ENCODE measurements around the gene PSMB5.

PSMB5 gene

DNA sequence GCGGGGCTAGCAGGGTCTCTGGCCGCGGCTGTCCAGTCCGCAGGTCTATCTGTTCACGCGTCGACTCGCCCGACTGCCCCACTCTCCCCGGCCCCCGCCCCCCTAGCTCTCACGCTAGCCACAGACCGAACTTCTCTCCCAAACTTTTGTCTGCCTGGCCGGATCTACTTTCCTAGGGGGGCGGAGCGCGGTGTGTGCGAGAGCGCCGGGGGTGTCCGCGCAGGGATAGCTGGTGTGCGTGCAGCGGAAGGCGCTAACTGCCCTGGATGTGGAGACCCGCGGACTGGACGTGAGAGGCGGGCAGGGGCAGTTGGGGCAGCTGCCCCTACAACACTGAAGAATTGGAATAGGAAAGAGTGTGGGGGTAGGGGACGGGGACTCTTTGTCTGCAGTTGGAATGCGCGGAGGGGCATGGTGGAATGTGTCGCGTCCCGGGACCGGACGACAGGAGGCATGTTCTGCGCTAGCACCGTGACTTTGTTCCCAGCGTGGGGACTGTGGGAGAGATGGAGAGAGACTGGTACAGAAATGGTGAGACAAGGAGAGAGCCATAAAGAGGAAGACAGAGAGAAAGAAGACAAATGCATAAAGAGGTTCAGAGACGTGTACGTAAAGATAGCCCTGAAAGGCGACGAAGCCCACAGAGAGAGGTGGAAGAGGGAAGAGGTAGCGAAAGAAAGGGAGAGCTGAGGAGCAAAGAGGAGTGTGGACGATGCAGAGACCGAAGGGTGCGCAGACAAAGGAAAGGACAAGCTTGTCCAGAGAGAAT is 52.0 kb downstream of the PSMB5 start, which contains the start of gene AJUBA:
TSS of gene AJUBA (minus strand) at position 75 of the 769 bp plus-strand sequence. CDS start 285 bp downstream, outside the sequence.
- H3K79me1 ChIP-seq (ENCODE audit: low read length): peaks cover 38% of the 10 kb centered on the region
- H3K9ac ChIP-seq (ENCODE audit: low read length): peak within 1 kb of the TSS; percentile 98
- H4K91ac ChIP-seq (ENCODE audit: low read depth, low read length): peak within 1 kb of the TSS; percentile 96
- H3K18ac ChIP-seq (ENCODE audit: low read length): peak within 1 kb of the TSS; percentile 85
- no peaks in the 10 kb centered on the region for H3K27me3 ChIP-seq (ENCODE audit: insufficient read depth, low read length)
- peak within 1 kb of the TSS; percentile 97 for H2BK120ac ChIP-seq (ENCODE audit: insufficient read depth, low read length, poor library complexity)
- peak within 1 kb of the TSS; percentile 74 for H2AFZ ChIP-seq (ENCODE audit: insufficient read depth, low read length, poor library complexity)
- H2AK5ac ChIP-seq (ENCODE audit: low read length): peak within 1 kb of the TSS; percentile 89
- H3K4me3 ChIP-seq (ENCODE audit: low read depth, low read length): peak within 1 kb of the TSS; percentile 93
- peak within 1 kb of the TSS; percentile 90 for H3K23ac ChIP-seq (ENCODE audit: low read length)
- peak within 1 kb of the TSS; percentile 51 for H2BK12ac ChIP-seq (ENCODE audit: low read length)
- no CpG with 5 or more reads among the region's 48 CpGs for WGBS (ENCODE audit: extremely low coverage, insufficient coverage, insufficient read length)
- DNase-seq: peak; percentile 81 to 92
- peak within 1 kb of the TSS; percentile 93 for H3K4me2 ChIP-seq (ENCODE audit: low read length)
- H3K9me3 ChIP-seq (ENCODE audit: insufficient read depth, low read depth, low read length): no peaks in the 10 kb centered on the region
- peaks cover 9 to 11% of the 10 kb centered on the region in 2 experiments for H3K36me3 ChIP-seq (ENCODE audit: control insufficient read depth in 1 of 2, insufficient read depth in 2 of 2, low read length in 2 of 2)
- H3K14ac ChIP-seq (ENCODE audit: low read length): peak within 1 kb of the TSS; percentile 96
- H4K12ac ChIP-seq (ENCODE audit: low read depth, low read length): peak within 1 kb of the TSS; percentile 78
- H3K79me2 ChIP-seq (ENCODE audit: control insufficient read depth, insufficient read depth, low read length, poor library complexity): peaks cover 34% of the 10 kb centered on the region
- peak within 1 kb of the TSS; percentile 98 for H3K4ac ChIP-seq (ENCODE audit: low read depth, low read length)
- peak within 1 kb of the TSS; percentile 78 for H4K8ac ChIP-seq (ENCODE audit: low read depth, low read length)
- peak within 1 kb of the TSS; percentile 86 for H3K27ac ChIP-seq (ENCODE audit: low read depth, low read length)
- peaks cover 20 to 23% of the 10 kb centered on the region in 2 experiments for H3K4me1 ChIP-seq (ENCODE audit: control insufficient read depth in 1 of 2, insufficient read depth in 2 of 2, low read length in 2 of 2)
- peak within 1 kb of the TSS; percentile 92 for H2BK5ac ChIP-seq (ENCODE audit: low read depth, low read length, poor library complexity)

DNA sequence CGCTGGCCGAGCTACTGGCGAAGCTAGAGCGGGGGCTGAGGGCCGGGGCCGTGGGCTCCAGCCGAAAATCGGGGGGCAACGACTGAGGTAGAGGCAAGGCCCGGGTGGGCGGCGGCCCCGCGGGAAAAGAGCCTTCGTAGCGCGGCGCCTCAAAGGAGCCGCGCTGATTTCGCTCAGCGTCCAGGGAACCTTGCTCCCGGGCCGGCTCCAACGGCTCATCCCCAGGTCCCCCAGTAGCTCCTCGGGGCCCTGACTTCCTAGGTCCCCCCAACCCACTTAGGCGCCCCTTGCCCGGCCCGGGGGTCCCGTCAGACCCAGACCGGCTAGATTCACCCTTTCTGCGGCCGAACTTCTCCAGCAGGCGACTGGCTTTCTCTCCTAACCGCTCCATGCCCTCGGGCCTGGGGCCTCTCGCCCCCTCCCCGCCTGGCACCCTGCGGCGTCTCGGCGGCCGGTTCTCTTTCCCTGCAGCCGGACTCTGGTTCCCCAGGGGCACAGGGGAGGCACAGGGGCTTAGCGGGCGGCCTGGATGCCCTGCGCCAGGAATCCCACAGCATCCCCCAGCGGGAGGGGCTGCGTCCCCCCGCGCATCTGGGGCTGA is 52.7 kb downstream of the PSMB5 start:
- Histone ChIP-seq H2BK12ac (ENCODE audit: low read length) (peak overlapping the region; percentile 38), H3K18ac (ENCODE audit: low read length) (peak overlapping the region; percentile 83), H3K4me2 (ENCODE audit: low read length) (peak overlapping the region; percentile 84), H4K12ac (ENCODE audit: low read depth, low read length) (peak overlapping the region; percentile 68), H2BK5ac (ENCODE audit: low read depth, low read length, poor library complexity) (peak overlapping the region; percentile 87), H3K4ac (ENCODE audit: low read depth, low read length) (peak overlapping the region; percentile 98), H3K27me3 (ENCODE audit: insufficient read depth, low read length) (no peaks in the 10 kb centered on the region), H3K9ac (ENCODE audit: low read length) (peak overlapping the region; percentile 98), H3K9me3 (ENCODE audit: insufficient read depth, low read depth, low read length) (no peaks in the 10 kb centered on the region), H3K36me3 (ENCODE audit: control insufficient read depth in 1 of 2, insufficient read depth in 2 of 2, low read length in 2 of 2) (peaks cover 7 to 12% of the 10 kb centered on the region in 2 experiments), H3K4me3 (ENCODE audit: low read depth, low read length) (peak overlapping the region; percentile 93), H2BK120ac (ENCODE audit: insufficient read depth, low read length, poor library complexity) (peak overlapping the region; percentile 97), H3K23ac (ENCODE audit: low read length) (no peak overlapping the region), H3K79me2 (ENCODE audit: control insufficient read depth, insufficient read depth, low read length, poor library complexity) (peaks cover 37% of the 10 kb centered on the region), H2AK5ac (ENCODE audit: low read length) (peak overlapping the region; percentile 89), H3K27ac (ENCODE audit: low read depth, low read length) (peak overlapping the region; percentile 86), H4K91ac (ENCODE audit: low read depth, low read length) (peak overlapping the region; percentile 96), H3K14ac (ENCODE audit: low read length) (peak overlapping the region; percentile 96), H3K79me1 (ENCODE audit: low read length) (peaks cover 43% of the 10 kb centered on the region), H4K8ac (ENCODE audit: low read depth, low read length) (peak overlapping the region; percentile 76), H2AFZ (ENCODE audit: insufficient read depth, low read length, poor library complexity) (peak overlapping the region; percentile 69), H3K4me1 (ENCODE audit: control insufficient read depth in 1 of 2, insufficient read depth in 2 of 2, low read length in 2 of 2) (peaks cover 25 to 26% of the 10 kb centered on the region in 2 experiments)
- DNase-seq: peak in 1 of 2 donors; percentile 42
- WGBS (ENCODE audit: extremely low coverage, insufficient coverage, insufficient read length): no CpG with 5 or more reads among the region's 51 CpGs

DNA sequence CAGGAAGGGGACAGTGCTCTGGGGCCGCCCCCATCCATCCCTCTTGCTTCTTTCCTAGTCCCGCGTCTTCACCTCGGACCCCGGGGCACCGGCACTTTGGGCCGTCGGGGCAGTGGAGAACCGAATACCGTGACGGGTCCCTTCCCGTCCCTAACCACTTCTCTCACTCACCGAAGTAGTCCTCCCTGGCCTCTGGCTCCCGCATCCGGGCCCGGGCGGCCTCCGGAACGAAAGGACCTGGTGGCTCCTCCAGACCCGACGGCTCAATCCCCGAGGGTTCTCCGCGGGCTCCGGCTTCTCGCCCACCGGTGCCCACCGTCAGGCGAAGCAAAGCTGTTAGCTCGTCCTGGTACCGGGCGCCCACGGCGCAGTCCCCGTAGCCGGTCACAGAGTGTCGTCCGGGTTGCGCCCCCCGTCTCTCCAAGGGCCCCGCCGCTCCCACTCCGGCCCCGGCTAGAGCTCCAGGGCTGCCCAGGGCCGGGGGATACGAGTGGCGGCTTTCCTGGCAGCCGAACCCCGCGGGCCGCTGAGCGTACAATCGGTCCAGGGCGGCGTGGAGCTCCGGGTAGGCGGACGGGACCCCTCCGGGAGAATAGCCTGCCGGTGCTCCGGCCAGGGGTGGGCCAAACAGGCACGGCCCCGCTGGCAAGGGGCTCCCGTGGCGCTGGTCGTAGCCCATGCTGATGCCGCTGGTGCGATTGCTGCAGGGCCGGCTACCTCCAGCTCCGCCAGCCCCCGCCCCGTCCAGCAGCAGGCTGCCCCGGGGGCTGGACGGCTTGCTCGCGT is 53.4 kb downstream of the PSMB5 start:
- peaks cover 43% of the 10 kb centered on the region for H3K79me1 ChIP-seq (ENCODE audit: low read length)
- no CpG with 5 or more reads among the region's 76 CpGs for WGBS (ENCODE audit: extremely low coverage, insufficient coverage, insufficient read length)
- peak overlapping the region; percentile 89 for H2AK5ac ChIP-seq (ENCODE audit: low read length)
- H4K12ac ChIP-seq (ENCODE audit: low read depth, low read length): peak overlapping the region; percentile 68
- H3K23ac ChIP-seq (ENCODE audit: low read length): no peak overlapping the region
- peaks cover 37% of the 10 kb centered on the region for H3K79me2 ChIP-seq (ENCODE audit: control insufficient read depth, insufficient read depth, low read length, poor library complexity)
- H3K14ac ChIP-seq (ENCODE audit: low read length): peak overlapping the region; percentile 96
- peaks cover 7 to 17% of the 10 kb centered on the region in 2 experiments for H3K36me3 ChIP-seq (ENCODE audit: control insufficient read depth in 1 of 2, insufficient read depth in 2 of 2, low read length in 2 of 2)
- peak overlapping the region; percentile 96 for H4K91ac ChIP-seq (ENCODE audit: low read depth, low read length)
- H3K4ac ChIP-seq (ENCODE audit: low read depth, low read length): peak overlapping the region; percentile 98
- H3K4me2 ChIP-seq (ENCODE audit: low read length): peak overlapping the region; percentile 84
- H2BK120ac ChIP-seq (ENCODE audit: insufficient read depth, low read length, poor library complexity): peak overlapping the region; percentile 97
- peak overlapping the region; percentile 76 for H4K8ac ChIP-seq (ENCODE audit: low read depth, low read length)
- H3K4me1 ChIP-seq (ENCODE audit: control insufficient read depth in 1 of 2, insufficient read depth in 2 of 2, low read length in 2 of 2): peaks cover 28 to 33% of the 10 kb centered on the region in 2 experiments
- no peaks in the 10 kb centered on the region for H3K27me3 ChIP-seq (ENCODE audit: insufficient read depth, low read length)
- H3K4me3 ChIP-seq (ENCODE audit: low read depth, low read length): peak overlapping the region; percentile 93
- peak overlapping the region; percentile 83 for H3K18ac ChIP-seq (ENCODE audit: low read length)
- peak overlapping the region; percentile 87 for H2BK5ac ChIP-seq (ENCODE audit: low read depth, low read length, poor library complexity)
- peak; percentile 31 to 59 for DNase-seq
- H2AFZ ChIP-seq (ENCODE audit: insufficient read depth, low read length, poor library complexity): peak overlapping the region; percentile 69
- peak overlapping the region; percentile 86 for H3K27ac ChIP-seq (ENCODE audit: low read depth, low read length)
- peak overlapping the region; percentile 51 for H2BK12ac ChIP-seq (ENCODE audit: low read length)
- H3K9ac ChIP-seq (ENCODE audit: low read length): peak overlapping the region; percentile 98
- no peaks in the 10 kb centered on the region for H3K9me3 ChIP-seq (ENCODE audit: insufficient read depth, low read depth, low read length)

DNA sequence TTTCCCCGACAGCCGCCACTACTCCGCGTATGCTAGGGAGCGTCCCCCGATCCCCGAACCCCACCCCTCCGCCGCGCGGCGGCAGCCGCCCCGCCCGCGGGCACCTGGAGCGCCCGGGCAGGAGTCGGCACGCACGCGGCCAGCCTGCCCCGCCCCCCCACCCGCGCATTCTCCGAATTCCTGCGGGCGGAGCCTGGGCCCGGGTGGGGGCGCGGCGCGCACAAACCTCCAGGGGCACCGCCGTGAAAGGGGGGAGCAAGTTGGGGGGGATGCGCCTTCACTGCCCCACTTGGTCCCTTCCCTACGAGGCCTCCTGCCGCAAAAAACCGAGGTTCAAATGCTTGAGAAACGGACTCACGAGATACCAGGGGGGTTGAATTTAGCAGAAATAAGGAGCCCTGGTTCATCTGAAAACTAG is 54.0 kb downstream of the PSMB5 start:
- Histone ChIP-seq H3K79me1 (ENCODE audit: low read length) (peaks cover 43% of the 10 kb centered on the region), H3K27me3 (ENCODE audit: insufficient read depth, low read length) (no peaks in the 10 kb centered on the region), H3K23ac (ENCODE audit: low read length) (no peak overlapping the region), H3K9me3 (ENCODE audit: insufficient read depth, low read depth, low read length) (no peaks in the 10 kb centered on the region), H3K4me3 (ENCODE audit: low read depth, low read length) (peak overlapping the region; percentile 93), H2BK12ac (ENCODE audit: low read length) (peak overlapping the region; percentile 51), H2AK5ac (ENCODE audit: low read length) (peak overlapping the region; percentile 89), H3K18ac (ENCODE audit: low read length) (peak overlapping the region; percentile 83), H2BK5ac (ENCODE audit: low read depth, low read length, poor library complexity) (peak overlapping the region; percentile 91), H4K12ac (ENCODE audit: low read depth, low read length) (peak overlapping the region; percentile 56), H3K4me1 (ENCODE audit: control insufficient read depth in 1 of 2, insufficient read depth in 2 of 2, low read length in 2 of 2) (peaks cover 28 to 33% of the 10 kb centered on the region in 2 experiments), H3K27ac (ENCODE audit: low read depth, low read length) (peak overlapping the region; percentile 86), H3K79me2 (ENCODE audit: control insufficient read depth, insufficient read depth, low read length, poor library complexity) (peaks cover 37% of the 10 kb centered on the region), H4K91ac (ENCODE audit: low read depth, low read length) (peak overlapping the region; percentile 96), H3K4ac (ENCODE audit: low read depth, low read length) (peak overlapping the region; percentile 98), H3K36me3 (ENCODE audit: control insufficient read depth in 1 of 2, insufficient read depth in 2 of 2, low read length in 2 of 2) (peaks cover 11 to 22% of the 10 kb centered on the region in 2 experiments), H3K9ac (ENCODE audit: low read length) (peak overlapping the region; percentile 98), H3K4me2 (ENCODE audit: low read length) (peak overlapping the region; percentile 90), H4K8ac (ENCODE audit: low read depth, low read length) (peak overlapping the region; percentile 76), H3K14ac (ENCODE audit: low read length) (peak overlapping the region; percentile 96), H2AFZ (ENCODE audit: insufficient read depth, low read length, poor library complexity) (no peak overlapping the region), H2BK120ac (ENCODE audit: insufficient read depth, low read length, poor library complexity) (peak overlapping the region; percentile 97)
- no CpG with 5 or more reads among the region's 41 CpGs for WGBS (ENCODE audit: extremely low coverage, insufficient coverage, insufficient read length)
- DNase-seq: peak; percentile 10 to 46
